Measurements from ENCODE around the gene ACSM6. TPM values are rescaled to one million over a fixed set of nuclear protein-coding genes. Genes with fewer than 3 reads are reported as not detected.

Gene ACSM6
- polyA plus RNA-seq, 1 donor (not counting 4 experiments of a cell fraction or from before 2014, with no cell fraction given) = not detected

GRCh38 chr10:95268438-95268837 lies 74.4 kb downstream of the ACSM6 start:
- dilution Hi-C loops (cut with MboI; ENCODE audit: extremely low pct_ligation_motif_present, low sequenced_read_pairs) = no loop called here
- Histone ChIP-seq H2AFZ (ENCODE audit: control insufficient read depth, low read length) (no peak overlapping the region), H3K27ac (ENCODE audit: control insufficient read depth, insufficient read depth, low read length) (peak overlapping the region; percentile 85), H4K20me1 (ENCODE audit: control insufficient read depth, extremely low read depth, insufficient read depth, low read length) (no peaks in the 10 kb centered on the region), H3K4me1 (ENCODE audit: control insufficient read depth, extremely low read depth, insufficient read depth, low read length) (peaks cover 62% of the 10 kb centered on the region), H3K9me3 (ENCODE audit: control insufficient read depth, low read depth, low read length) (no peaks in the 10 kb centered on the region), H3K4me2 (ENCODE audit: control insufficient read depth, extremely low read depth, insufficient read depth, low read depth, low read length) (peak overlapping the region; percentile 23), H3K36me3 (ENCODE audit: control insufficient read depth in 2 of 2, extremely low read depth in 1 of 2, insufficient read depth in 2 of 2, low read length in 2 of 2) (peaks cover 17 to 26% of the 10 kb centered on the region in 2 experiments), H3K79me2 (ENCODE audit: control insufficient read depth, insufficient read depth, low read length) (peaks cover 46% of the 10 kb centered on the region), H3K9me1 (ENCODE audit: control insufficient read depth, extremely low read depth, insufficient read depth, low read length) (no peaks in the 10 kb centered on the region), H3K9ac (ENCODE audit: control insufficient read depth, extremely low read depth, insufficient read depth, low read length) (peak overlapping the region; percentile 78), H3K4me3 (ENCODE audit: control insufficient read depth in 2 of 3, extremely low read depth in 1 of 3, insufficient read depth in 2 of 3, low read depth in 1 of 3, low read length in 3 of 3) (no peak overlapping the region), H3K27me3 (ENCODE audit: control insufficient read depth, extremely low read depth, insufficient read depth, low read length) (no peaks in the 10 kb centered on the region)
- DNase-seq (ENCODE audit: low read depth, low spot score) (no peak), FAIRE-seq (peak; percentile 65)
- TF ChIP-seq EZH2 (IDR thresholded peaks at IDR 0.05; ENCODE audit: low read length) = no peak
- TF ChIP-seq, protein P1, sequence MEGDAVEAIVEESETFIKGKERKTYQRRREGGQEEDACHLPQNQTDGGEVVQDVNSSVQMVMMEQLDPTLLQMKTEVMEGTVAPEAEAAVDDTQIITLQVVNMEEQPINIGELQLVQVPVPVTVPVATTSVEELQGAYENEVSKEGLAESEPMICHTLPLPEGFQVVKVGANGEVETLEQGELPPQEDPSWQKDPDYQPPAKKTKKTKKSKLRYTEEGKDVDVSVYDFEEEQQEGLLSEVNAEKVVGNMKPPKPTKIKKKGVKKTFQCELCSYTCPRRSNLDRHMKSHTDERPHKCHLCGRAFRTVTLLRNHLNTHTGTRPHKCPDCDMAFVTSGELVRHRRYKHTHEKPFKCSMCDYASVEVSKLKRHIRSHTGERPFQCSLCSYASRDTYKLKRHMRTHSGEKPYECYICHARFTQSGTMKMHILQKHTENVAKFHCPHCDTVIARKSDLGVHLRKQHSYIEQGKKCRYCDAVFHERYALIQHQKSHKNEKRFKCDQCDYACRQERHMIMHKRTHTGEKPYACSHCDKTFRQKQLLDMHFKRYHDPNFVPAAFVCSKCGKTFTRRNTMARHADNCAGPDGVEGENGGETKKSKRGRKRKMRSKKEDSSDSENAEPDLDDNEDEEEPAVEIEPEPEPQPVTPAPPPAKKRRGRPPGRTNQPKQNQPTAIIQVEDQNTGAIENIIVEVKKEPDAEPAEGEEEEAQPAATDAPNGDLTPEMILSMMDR (optimal IDR thresholded peaks at IDR 0.05 in 1 of 3, IDR thresholded peaks at IDR 0.05 in 1 of 3, conservative IDR thresholded peaks at IDR 0.05 in 1 of 3; ENCODE audit: extremely low read depth in 1 of 3, insufficient read depth in 2 of 3, low read length in 3 of 3) = no peak

DNA sequence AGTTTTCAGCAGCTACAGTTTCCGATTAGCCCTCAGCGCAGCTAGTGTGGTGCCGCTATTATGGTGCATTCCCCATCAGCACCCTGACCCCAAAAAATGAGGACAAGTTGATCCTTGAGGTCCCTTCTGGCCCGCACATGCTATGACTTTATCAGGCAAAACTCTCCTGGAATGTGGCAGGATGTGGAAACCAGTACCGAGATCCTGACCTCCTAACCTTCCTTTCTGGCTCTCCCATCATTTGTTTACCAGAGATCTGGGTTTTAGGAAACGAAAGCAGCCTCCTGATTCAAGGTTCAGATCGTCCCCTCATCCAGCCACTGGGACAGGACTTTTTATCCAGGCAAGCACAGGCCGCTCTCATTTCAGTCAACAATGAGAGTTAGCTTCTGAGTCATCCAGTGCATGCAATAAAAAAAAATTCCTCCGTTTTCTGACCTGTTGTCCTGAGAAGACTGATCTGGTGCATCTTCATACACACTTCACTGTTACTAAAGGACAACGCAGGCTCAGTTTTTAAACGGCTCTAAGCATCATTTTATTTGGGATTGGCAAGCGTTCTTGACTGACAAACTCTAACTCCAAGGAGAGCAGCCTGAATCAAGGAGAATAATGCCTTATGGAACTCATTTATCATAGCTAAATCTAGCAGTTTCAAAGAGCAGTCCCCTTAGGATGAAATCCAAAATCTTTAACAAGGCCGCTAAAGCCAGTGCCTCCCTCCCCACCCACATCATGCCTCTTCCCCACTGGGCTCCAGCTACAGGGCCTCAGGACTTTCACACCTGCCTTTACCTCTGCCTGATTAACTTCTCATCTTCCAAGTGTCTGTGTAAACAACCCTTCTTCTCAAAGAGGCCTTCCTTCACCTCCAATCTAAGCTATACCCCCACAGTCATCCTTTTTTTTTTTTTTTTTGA lies 79.6 kb downstream of the ACSM6 start:
- Histone ChIP-seq H4K20me1 (ENCODE audit: control insufficient read depth, extremely low read depth, insufficient read depth, low read length) (no peaks in the 10 kb centered on the region), H3K36me3 (ENCODE audit: control insufficient read depth in 2 of 2, extremely low read depth in 1 of 2, insufficient read depth in 2 of 2, low read length in 2 of 2) (peaks cover 15 to 22% of the 10 kb centered on the region in 2 experiments), H3K4me1 (ENCODE audit: control insufficient read depth, extremely low read depth, insufficient read depth, low read length) (peaks cover 68% of the 10 kb centered on the region), H3K4me2 (ENCODE audit: control insufficient read depth, extremely low read depth, insufficient read depth, low read depth, low read length) (peak overlapping the region; percentile 92), H3K4me3 (ENCODE audit: control insufficient read depth in 2 of 3, extremely low read depth in 1 of 3, insufficient read depth in 2 of 3, low read depth in 1 of 3, low read length in 3 of 3) (peak overlapping the region in 2 of 3 experiments; percentile 51 to 58), H3K9ac (ENCODE audit: control insufficient read depth, extremely low read depth, insufficient read depth, low read length) (peak overlapping the region; percentile 77), H3K27me3 (ENCODE audit: control insufficient read depth, extremely low read depth, insufficient read depth, low read length) (no peaks in the 10 kb centered on the region), H3K79me2 (ENCODE audit: control insufficient read depth, insufficient read depth, low read length) (peaks cover 73% of the 10 kb centered on the region), H3K9me1 (ENCODE audit: control insufficient read depth, extremely low read depth, insufficient read depth, low read length) (peaks cover 2% of the 10 kb centered on the region), H2AFZ (ENCODE audit: control insufficient read depth, low read length) (no peak overlapping the region), H3K9me3 (ENCODE audit: control insufficient read depth, low read depth, low read length) (no peaks in the 10 kb centered on the region), H3K27ac (ENCODE audit: control insufficient read depth, insufficient read depth, low read length) (peak overlapping the region; percentile 93)
- dilution Hi-C loops (cut with MboI; ENCODE audit: extremely low pct_ligation_motif_present, low sequenced_read_pairs) = no loop called here
- TF ChIP-seq EZH2 (IDR thresholded peaks at IDR 0.05; ENCODE audit: low read length) = no peak
- TF ChIP-seq, protein P1 (optimal IDR thresholded peaks at IDR 0.05 in 1 of 3, IDR thresholded peaks at IDR 0.05 in 1 of 3, conservative IDR thresholded peaks at IDR 0.05 in 1 of 3; ENCODE audit: extremely low read depth in 1 of 3, insufficient read depth in 2 of 3, low read length in 3 of 3) = no peak
- peak; percentile 87 for FAIRE-seq
- DNase-seq (ENCODE audit: low read depth, low spot score) = no peak
